Keratinocyte (primary cell): ENCODE results near the gene RALGPS1.

ENCODE experiments used
- EZH2 ChIP-seq: IDR thresholded peaks from one replicate; pipeline ENCODE4 v1.6.1; 2012; ENCODE audit warnings: inconsistent platforms, mild to moderate bottlenecking, low read length, moderate library complexity
- TF ChIP-seq, protein P1 (sequence below), 3 experiments: IDR thresholded peaks in 1 of 3; conservative IDR thresholded peaks in 1 of 3; optimal IDR thresholded peaks in 1 of 3; 2 replicates in 2 of 3; 3 replicates in 1 of 3; pipeline versions ENCODE3 to v1.5.1; 2011; ENCODE audit warnings: low read length in 3 of 3, mild to moderate bottlenecking in 3 of 3, moderate library complexity in 2 of 3, control low read depth in 1 of 3, inconsistent platforms in 1 of 3; ENCODE audit not compliant: insufficient read depth in 2 of 3; ENCODE audit errors: extremely low read depth in 1 of 3

GRCh38 chr9:127090341-127090985 lies 175.9 kb downstream of the RALGPS1 start:
- TF ChIP-seq, protein P1, sequence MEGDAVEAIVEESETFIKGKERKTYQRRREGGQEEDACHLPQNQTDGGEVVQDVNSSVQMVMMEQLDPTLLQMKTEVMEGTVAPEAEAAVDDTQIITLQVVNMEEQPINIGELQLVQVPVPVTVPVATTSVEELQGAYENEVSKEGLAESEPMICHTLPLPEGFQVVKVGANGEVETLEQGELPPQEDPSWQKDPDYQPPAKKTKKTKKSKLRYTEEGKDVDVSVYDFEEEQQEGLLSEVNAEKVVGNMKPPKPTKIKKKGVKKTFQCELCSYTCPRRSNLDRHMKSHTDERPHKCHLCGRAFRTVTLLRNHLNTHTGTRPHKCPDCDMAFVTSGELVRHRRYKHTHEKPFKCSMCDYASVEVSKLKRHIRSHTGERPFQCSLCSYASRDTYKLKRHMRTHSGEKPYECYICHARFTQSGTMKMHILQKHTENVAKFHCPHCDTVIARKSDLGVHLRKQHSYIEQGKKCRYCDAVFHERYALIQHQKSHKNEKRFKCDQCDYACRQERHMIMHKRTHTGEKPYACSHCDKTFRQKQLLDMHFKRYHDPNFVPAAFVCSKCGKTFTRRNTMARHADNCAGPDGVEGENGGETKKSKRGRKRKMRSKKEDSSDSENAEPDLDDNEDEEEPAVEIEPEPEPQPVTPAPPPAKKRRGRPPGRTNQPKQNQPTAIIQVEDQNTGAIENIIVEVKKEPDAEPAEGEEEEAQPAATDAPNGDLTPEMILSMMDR (optimal IDR thresholded peaks at IDR 0.05 in 1 of 3, IDR thresholded peaks at IDR 0.05 in 1 of 3, conservative IDR thresholded peaks at IDR 0.05 in 1 of 3; ENCODE audit: extremely low read depth in 1 of 3, insufficient read depth in 2 of 3, low read length in 3 of 3) = no peak
- no peak for TF ChIP-seq EZH2
